ENCODE data around the gene STXBP5L. TPM values are rescaled to one million over a fixed set of nuclear protein-coding genes. Genes with fewer than 3 reads are reported as not detected.

STXBP5L gene
- total RNA-seq, 1 donor from 2014 or later, result 3.0 TPM

- Mint-ChIP-seq H3K27me3 (ENCODE audit: low read depth) (no peaks in the 10 kb centered on the region), H3K36me3 (ENCODE audit: low read depth) (peaks cover 10% of the 10 kb centered on the region)
Observed at GRCh38 chr3:120956143-120956542, 48.1 kb downstream of the STXBP5L start.

GRCh38 chr3:120982608-120983320 lies 74.8 kb downstream of the STXBP5L start:
- Mint-ChIP-seq H3K27me3 (ENCODE audit: low read depth) (no peaks in the 10 kb centered on the region), H3K27ac (ENCODE audit: unreplicated experiment) (peak overlapping the region; percentile 67), H3K36me3 (ENCODE audit: low read depth) (peaks cover 22% of the 10 kb centered on the region), H3K4me1 (no peaks in the 10 kb centered on the region), H3K9me3 (peaks cover 14% of the 10 kb centered on the region), H3K4me3 (no peak overlapping the region)
- DNase-seq (ENCODE audit: low read depth, low spot score), result no peak
- TF ChIP-seq CTCF (conservative IDR thresholded peaks at IDR 0.05), result no peak

More at GRCh38 chr3:120956143-120956542, 48.1 kb downstream of the STXBP5L start:
- peaks cover 3% of the 10 kb centered on the region for H3K9me3 Mint-ChIP-seq
- DNase-seq (ENCODE audit: low read depth, low spot score), result no peak
- no peak for TF ChIP-seq CTCF (conservative IDR thresholded peaks at IDR 0.05)
- no peak overlapping the region for H3K27ac Mint-ChIP-seq (ENCODE audit: unreplicated experiment)
- no peak overlapping the region for H3K4me3 Mint-ChIP-seq
- no peaks in the 10 kb centered on the region for H3K4me1 Mint-ChIP-seq

- no peaks in the 10 kb centered on the region for H3K4me1 Mint-ChIP-seq
- peak overlapping the region; percentile 67 for H3K27ac Mint-ChIP-seq (ENCODE audit: unreplicated experiment)
- H3K4me3 Mint-ChIP-seq, result no peak overlapping the region
- TF ChIP-seq CTCF (conservative IDR thresholded peaks at IDR 0.05), result no peak
- no peak for DNase-seq (ENCODE audit: low read depth, low spot score)
- H3K36me3 Mint-ChIP-seq (ENCODE audit: low read depth), result peaks cover 17% of the 10 kb centered on the region
- no peaks in the 10 kb centered on the region for H3K27me3 Mint-ChIP-seq (ENCODE audit: low read depth)
- H3K9me3 Mint-ChIP-seq, result peaks cover 9% of the 10 kb centered on the region
Observed at GRCh38 chr3:120983321-120983665, 75.3 kb downstream of the STXBP5L start.

GRCh38 chr3:120983841-120984240 lies 75.8 kb downstream of the STXBP5L start:
- peaks cover 9% of the 10 kb centered on the region for H3K9me3 Mint-ChIP-seq
- TF ChIP-seq CTCF (conservative IDR thresholded peaks at IDR 0.05), result no peak
- peaks cover 17% of the 10 kb centered on the region for H3K36me3 Mint-ChIP-seq (ENCODE audit: low read depth)
- no peak overlapping the region for H3K4me3 Mint-ChIP-seq
- no peak for DNase-seq (ENCODE audit: low read depth, low spot score)
- no peaks in the 10 kb centered on the region for H3K27me3 Mint-ChIP-seq (ENCODE audit: low read depth)
- no peaks in the 10 kb centered on the region for H3K4me1 Mint-ChIP-seq
- no peak overlapping the region for H3K27ac Mint-ChIP-seq (ENCODE audit: unreplicated experiment)

- Mint-ChIP-seq H3K36me3 (ENCODE audit: low read depth) (peaks cover 9% of the 10 kb centered on the region), H3K4me3 (no peak overlapping the region), H3K27ac (ENCODE audit: unreplicated experiment) (no peak overlapping the region), H3K27me3 (ENCODE audit: low read depth) (no peaks in the 10 kb centered on the region), H3K4me1 (no peaks in the 10 kb centered on the region), H3K9me3 (peaks cover 4% of the 10 kb centered on the region)
- TF ChIP-seq CTCF (conservative IDR thresholded peaks at IDR 0.05), result no peak
- DNase-seq (ENCODE audit: low read depth, low spot score), result no peak
Observed at GRCh38 chr3:120985242-120985641, 77.2 kb downstream of the STXBP5L start.
